ENCODE results near the gene FCER2. TPM values are rescaled to one million over a fixed set of nuclear protein-coding genes. Genes with fewer than 3 reads are reported as not detected.
"Not testable (repeated sequence)": the region's sequence is repeated elsewhere in the genome, so short reads cannot be mapped to it uniquely, and the experiment has no call there.

Gene FCER2
- polyA plus RNA-seq, 12 donors, result 0.27 to 1.8 (median 0.43) TPM; not detected in 2

DNA sequence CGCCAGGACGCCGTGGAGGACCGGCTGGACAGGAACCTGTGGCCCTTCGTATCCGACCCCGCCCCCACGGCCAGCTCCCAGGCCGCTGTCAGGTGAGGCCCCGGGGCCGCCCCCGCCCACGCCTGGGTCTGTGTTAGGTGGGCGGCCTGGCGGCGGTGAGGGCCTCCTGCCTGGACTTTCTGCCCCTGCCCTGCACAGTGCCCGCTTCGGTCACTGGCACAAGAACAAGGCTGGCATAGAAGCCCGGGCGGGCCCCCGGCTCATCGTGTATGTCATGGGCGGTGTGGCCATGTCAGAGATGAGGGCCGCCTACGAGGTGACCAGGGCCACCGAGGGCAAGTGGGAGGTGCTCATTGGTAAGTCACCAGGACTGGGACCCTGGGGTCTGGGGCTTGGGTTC is 54.8 kb downstream of the FCER2 start:
- DNase-seq, result no peak

GRCh38 chr19:7646426-7646700 is 55.6 kb downstream of the FCER2 start:
- no peak for DNase-seq

- DNase-seq, result no peak
Measured at GRCh38 chr19:7645656-7646425, 56.1 kb downstream of the FCER2 start.

DNA sequence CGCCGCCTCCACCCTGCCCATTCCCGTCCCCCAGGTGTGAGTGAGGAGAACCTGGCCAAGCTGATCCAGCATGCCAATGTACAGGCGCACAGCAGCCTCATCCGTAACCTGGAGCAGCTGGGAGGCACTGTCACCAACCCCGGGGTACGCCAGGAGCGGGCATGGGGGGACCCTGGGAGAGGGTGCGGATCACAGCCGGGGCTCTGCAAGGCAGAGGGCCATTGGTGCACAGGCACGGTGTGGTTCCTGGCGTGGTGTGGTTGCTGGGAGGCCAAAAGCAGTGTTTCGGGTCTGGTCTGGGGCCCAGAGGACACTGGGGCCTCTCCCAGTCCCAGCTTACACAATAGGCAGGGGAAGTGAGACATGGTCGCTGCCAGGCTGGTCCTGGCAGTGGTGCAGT is 56.8 kb downstream of the FCER2 start:
- no peak for DNase-seq

- DNase-seq, result no peak
Measured at GRCh38 chr19:7644550-7644877, 57.4 kb downstream of the FCER2 start.

DNA sequence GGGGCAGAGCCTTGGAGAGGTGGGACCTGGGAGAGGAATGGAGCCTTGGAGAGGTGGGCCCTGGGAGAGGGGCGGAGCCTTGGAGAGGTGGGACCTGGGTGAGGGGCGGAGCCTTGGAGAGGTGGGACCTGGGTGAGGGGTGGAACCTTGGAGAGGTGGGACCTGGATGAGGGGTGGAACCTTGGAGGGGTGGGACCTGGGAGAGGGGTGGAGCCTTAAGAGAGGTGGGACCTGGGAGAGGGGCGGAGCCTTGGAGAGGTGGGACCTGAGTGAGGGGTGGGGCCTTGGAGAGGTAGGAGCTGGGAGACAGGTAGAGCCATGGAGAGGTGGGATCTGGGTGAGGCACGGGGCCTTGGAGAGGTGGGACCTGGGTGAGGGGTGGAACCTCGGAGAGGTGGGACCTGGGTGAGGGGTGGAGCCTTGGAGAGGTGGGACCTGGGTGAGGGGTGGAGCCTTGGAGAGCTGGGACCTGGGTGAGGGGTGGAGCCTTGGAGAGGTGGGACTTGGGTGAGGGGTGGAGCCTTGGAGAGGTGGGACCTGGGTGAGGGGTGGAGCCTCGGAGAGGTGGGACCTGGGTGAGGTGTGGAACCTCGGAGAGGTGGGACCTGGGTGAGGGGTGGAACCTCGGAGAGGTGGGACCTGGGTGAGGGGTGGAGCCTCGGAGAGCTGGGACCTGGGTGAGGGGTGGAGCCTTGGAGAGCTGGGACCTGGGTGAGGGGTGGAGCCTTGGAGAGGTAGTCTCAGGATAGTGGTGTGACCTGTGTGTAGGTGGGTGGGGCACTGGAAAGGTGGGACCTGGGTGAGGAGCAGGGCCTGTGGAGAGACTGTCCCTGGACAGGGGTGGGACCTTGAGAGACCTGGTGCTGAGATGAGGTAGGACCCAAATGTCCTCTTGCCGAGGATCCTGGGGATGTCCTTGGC is 58.0 kb downstream of the FCER2 start:
- not testable (repeated sequence) for DNase-seq

GRCh38 chr19:7643031-7643415 is 58.9 kb downstream of the FCER2 start:
- no peak for DNase-seq

DNA sequence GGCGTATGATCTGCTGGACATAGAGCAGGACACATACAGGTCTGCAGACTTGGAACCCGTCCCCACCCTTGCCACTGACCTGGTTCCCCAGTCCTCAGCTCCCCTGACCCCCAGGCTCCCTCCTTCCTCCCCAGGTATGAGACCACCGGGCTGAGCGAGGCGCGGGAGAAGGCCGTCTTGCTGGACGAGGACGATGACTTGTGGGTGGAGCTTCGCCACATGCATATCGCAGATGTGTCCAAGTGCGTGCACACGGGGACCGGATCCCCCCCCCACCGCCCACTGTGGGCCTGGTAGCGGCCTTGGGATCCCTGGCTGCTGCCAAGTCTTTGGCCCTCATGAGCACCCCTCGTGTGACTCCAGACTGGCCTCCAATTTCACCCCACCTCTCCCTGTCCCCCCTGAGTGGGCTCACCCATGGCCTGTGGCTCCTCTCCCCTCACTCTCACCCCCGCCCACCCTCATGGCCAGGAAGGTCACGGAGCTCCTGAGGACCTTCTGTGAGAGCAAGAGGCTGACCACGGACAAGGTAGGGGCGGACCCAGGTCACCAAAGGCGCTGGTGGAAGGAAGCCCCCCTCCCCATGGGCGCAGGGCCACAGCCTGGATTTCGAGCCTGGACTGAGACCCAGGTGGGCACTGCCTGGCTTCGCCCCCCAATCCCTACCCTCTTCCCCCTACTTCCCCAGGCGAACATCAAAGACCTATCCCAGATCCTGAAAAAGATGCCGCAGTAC is 59.5 kb downstream of the FCER2 start:
- no peak for DNase-seq

- DNase-seq, result no peak
Measured at GRCh38 chr19:7641290-7642276, 60.3 kb downstream of the FCER2 start.

GRCh38 chr19:7640803-7641202 is 61.1 kb downstream of the FCER2 start:
- DNase-seq, result no peak

DNA sequence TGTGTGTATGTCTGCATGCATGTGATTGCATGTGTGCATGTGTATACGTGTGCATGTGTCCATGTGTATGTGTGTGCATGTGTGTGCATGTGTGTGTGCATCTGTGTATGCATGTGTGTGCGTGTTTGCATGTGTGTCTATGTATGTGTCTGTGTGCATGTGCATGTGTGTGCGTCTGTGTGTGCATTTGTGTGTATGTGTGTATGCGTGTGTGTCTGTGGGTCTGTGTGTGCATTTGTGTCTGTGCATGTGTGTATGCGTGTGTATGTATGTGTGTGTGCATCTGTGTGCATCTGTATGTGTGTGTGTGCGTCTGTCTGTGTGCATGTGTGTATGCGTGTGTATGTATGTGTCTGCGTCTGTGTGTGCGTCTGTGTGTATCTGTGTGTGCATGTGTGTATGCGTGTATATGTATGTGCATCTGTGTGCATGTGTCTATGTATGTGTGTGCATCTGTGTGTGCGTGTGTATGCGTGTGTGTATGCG is 62.0 kb downstream of the FCER2 start:
- no peak for DNase-seq

DNA sequence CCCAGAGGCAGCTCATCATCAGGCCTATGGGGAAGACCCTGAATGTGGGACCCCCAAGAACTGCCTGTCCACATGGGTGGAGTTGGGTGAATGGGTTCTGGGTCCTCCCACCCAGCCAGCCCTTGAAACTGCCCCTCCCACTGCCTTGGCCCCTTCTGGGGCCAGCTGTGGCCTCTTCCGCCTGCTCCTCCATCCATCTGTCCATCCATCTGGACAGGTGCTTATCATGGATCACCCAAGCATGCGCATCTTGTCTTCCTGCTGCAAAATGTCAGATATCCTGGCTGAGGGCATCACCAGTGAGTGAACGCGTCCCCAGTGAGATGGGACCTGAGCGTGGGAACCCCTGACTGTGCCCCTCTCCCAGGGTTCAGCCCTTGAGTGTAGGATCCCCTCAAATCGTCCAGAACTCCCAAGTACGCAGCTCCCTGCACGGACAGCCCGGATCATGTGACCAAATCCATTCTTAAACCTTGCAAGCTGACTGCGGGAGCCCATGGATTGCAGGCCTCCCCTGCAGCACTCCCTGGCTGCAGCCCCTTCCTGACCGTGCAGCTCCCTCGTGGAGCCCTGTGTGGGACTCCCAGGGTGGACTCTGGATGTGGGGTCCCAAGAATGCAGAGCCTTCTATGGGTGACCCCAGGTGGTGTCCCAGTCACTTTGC is 63.0 kb downstream of the FCER2 start:
- no peak for DNase-seq

Other genes with a start within 250 kb of the FCER2 start
- 1 to 10 TPM in 10 of 12 donors, not detected in 2; 1.9 to 3.1 (median 2.3) TPM for gene PEX11G, start 213.1 kb downstream of the FCER2 start, polyA plus RNA-seq (ENCODE audit: insufficient read length in 12 of 12)
- gene ZNF358, start 186.0 kb downstream of the FCER2 start, polyA plus RNA-seq (ENCODE audit: insufficient read length in 12 of 12), result 10 to 100 TPM in 11 of 12 donors, not detected in 1; 30.7 to 89.4 (median 36.4) TPM
- 10 to 100 TPM in 10 of 12 donors, 1 to 10 TPM in 1, not detected in 1; 9.7 to 16.7 (median 10.8) TPM for gene MCOLN1, start 179.5 kb downstream of the FCER2 start, polyA plus RNA-seq (ENCODE audit: insufficient read length in 12 of 12)
- 10 to 100 TPM in 11 of 12 donors, not detected in 1; 19.3 to 47.1 (median 24.1) TPM for gene PNPLA6, start 166.4 kb downstream of the FCER2 start, polyA plus RNA-seq (ENCODE audit: insufficient read length in 12 of 12)
- 1 to 10 TPM in 3 of 12 donors, under 1 TPM in 7, not detected in 2; 0.06 to 8.8 (median 0.33) TPM for gene CAMSAP3, start 106.3 kb downstream of the FCER2 start, polyA plus RNA-seq (ENCODE audit: insufficient read length in 12 of 12)
- gene XAB2, start 72.6 kb downstream of the FCER2 start, polyA plus RNA-seq (ENCODE audit: insufficient read length in 12 of 12), result 10 to 100 TPM in 11 of 12 donors, not detected in 1; 17.4 to 32.6 (median 20.7) TPM
- gene PET100, start 72.3 kb downstream of the FCER2 start, polyA plus RNA-seq (ENCODE audit: insufficient read length in 12 of 12), result 10 to 100 TPM in 11 of 12 donors, not detected in 1; 46.7 to 76.9 (median 63.3) TPM
- gene PCP2, start 68.4 kb downstream of the FCER2 start, polyA plus RNA-seq (ENCODE audit: insufficient read length in 12 of 12), result under 1 TPM in 3 of 12 donors, not detected in 9; 0.16 to 0.66 (median 0.40) TPM
- 10 to 100 TPM in 2 of 12 donors, 1 to 10 TPM in 9, not detected in 1; 2.9 to 31.2 (median 4.1) TPM for gene STXBP2, start 65.0 kb downstream of the FCER2 start, polyA plus RNA-seq (ENCODE audit: insufficient read length in 12 of 12)
- gene RETN, start 33.1 kb downstream of the FCER2 start, polyA plus RNA-seq (ENCODE audit: insufficient read length in 12 of 12), result 1 to 10 TPM in 10 of 12 donors, not detected in 2; 1.2 to 6.2 (median 1.8) TPM
- under 1 TPM in 6 of 12 donors, not detected in 6; 0.11 to 0.94 (median 0.26) TPM for gene MCEMP1, start 25.0 kb downstream of the FCER2 start, polyA plus RNA-seq (ENCODE audit: insufficient read length in 12 of 12)
- 10 to 100 TPM in 11 of 12 donors, not detected in 1; 24.1 to 50.8 (median 29.3) TPM for gene TRAPPC5, start 21.3 kb downstream of the FCER2 start, polyA plus RNA-seq (ENCODE audit: insufficient read length in 12 of 12)
- gene CLEC4G, start 30.0 kb upstream of the FCER2 start, polyA plus RNA-seq (ENCODE audit: insufficient read length in 12 of 12), result under 1 TPM in 5 of 12 donors, not detected in 7; 0.19 to 0.47 (median 0.24) TPM
- 1 to 10 TPM in 11 of 12 donors, not detected in 1; 2.2 to 6.3 (median 3.5) TPM for gene CD209, start 45.4 kb upstream of the FCER2 start, polyA plus RNA-seq (ENCODE audit: insufficient read length in 12 of 12)
- gene CLEC4M, start 61.1 kb upstream of the FCER2 start, polyA plus RNA-seq (ENCODE audit: insufficient read length in 12 of 12), result 1 to 10 TPM in 1 of 12 donors, under 1 TPM in 3, not detected in 8; 0.13 to 1.1 (median 0.40) TPM
- gene EVI5L, start 128.1 kb upstream of the FCER2 start, polyA plus RNA-seq (ENCODE audit: insufficient read length in 12 of 12), result 10 to 100 TPM in 11 of 12 donors, not detected in 1; 10.6 to 15.6 (median 12.4) TPM
- 1 to 10 TPM in 2 of 12 donors, under 1 TPM in 9, not detected in 1; 0.16 to 2.9 (median 0.22) TPM for gene PRR36, start 172.3 kb upstream of the FCER2 start, polyA plus RNA-seq (ENCODE audit: insufficient read length in 12 of 12)
- gene LRRC8E, start 186.4 kb upstream of the FCER2 start, polyA plus RNA-seq (ENCODE audit: insufficient read length in 12 of 12), result 1 to 10 TPM in 1 of 12 donors, under 1 TPM in 6, not detected in 5; 0.12 to 1.2 (median 0.41) TPM
- gene MAP2K7, start 201.7 kb upstream of the FCER2 start, polyA plus RNA-seq (ENCODE audit: insufficient read length in 12 of 12), result 10 to 100 TPM in 11 of 12 donors, not detected in 1; 16.3 to 37.0 (median 18.9) TPM
- under 1 TPM in 5 of 12 donors, not detected in 7; 0.21 to 0.60 (median 0.41) TPM for gene TGFBR3L, start 212.7 kb upstream of the FCER2 start, polyA plus RNA-seq (ENCODE audit: insufficient read length in 12 of 12)
- 10 to 100 TPM in 11 of 12 donors, not detected in 1; 10.9 to 20.3 (median 14.8) TPM for gene SNAPC2, start 218.2 kb upstream of the FCER2 start, polyA plus RNA-seq (ENCODE audit: insufficient read length in 12 of 12)
- 10 to 100 TPM in 1 of 12 donors, 1 to 10 TPM in 8, under 1 TPM in 2, not detected in 1; 0.86 to 14.9 (median 1.9) TPM for gene CTXN1, start 224.0 kb upstream of the FCER2 start, polyA plus RNA-seq (ENCODE audit: insufficient read length in 12 of 12)
- 10 to 100 TPM in 11 of 12 donors, not detected in 1; 33.8 to 49.3 (median 42.3) TPM for gene TIMM44, start 241.5 kb upstream of the FCER2 start, polyA plus RNA-seq (ENCODE audit: insufficient read length in 12 of 12)